Duodenal mucosa (tissue), 2 donors: ENCODE measurements around the gene UTP11.

Experiments used
- H3K27ac ChIP-seq: one replicate; pipeline ENCODE4 v1.7.0; 2013; ENCODE audit warnings: low read depth, low read length
- H3K27me3 ChIP-seq, 2 donors: one replicate each; pipeline ENCODE4 v1.7.0; 2013; ENCODE audit warnings: low read length in 2 of 2, control low read depth in 1 of 2; ENCODE audit not compliant: insufficient read depth in 2 of 2, control insufficient read depth in 1 of 2
- H3K36me3 ChIP-seq, 2 donors: one replicate each; pipeline ENCODE4 v1.7.0; 2013; ENCODE audit warnings: low read length in 2 of 2, control low read depth in 1 of 2; ENCODE audit not compliant: insufficient read depth in 2 of 2, control insufficient read depth in 1 of 2
- H3K4me1 ChIP-seq, 2 donors: one replicate each; pipeline ENCODE4 v1.7.0; 2013; ENCODE audit warnings: low read length in 2 of 2, control low read depth in 1 of 2; ENCODE audit not compliant: insufficient read depth in 2 of 2, control insufficient read depth in 1 of 2
- H3K4me3 ChIP-seq, 2 donors: one replicate each; pipeline ENCODE4 v1.7.0; 2013; ENCODE audit warnings: low read length in 2 of 2, low read depth in 1 of 2
- H3K9ac ChIP-seq, 2 donors: one replicate each; pipeline ENCODE4 v1.7.0; 2013; ENCODE audit warnings: low read length in 2 of 2, low read depth in 1 of 2
- H3K9me3 ChIP-seq, 2 donors: one replicate each; pipeline ENCODE4 v1.7.0; 2013; ENCODE audit warnings: low read length in 2 of 2, control low read depth in 1 of 2; ENCODE audit not compliant: control insufficient read depth in 1 of 2

Gene UTP11

GRCh38 chr1:38037221-38037939 is 24.8 kb downstream of the UTP11 start:
- Histone ChIP-seq H3K4me1 (no peaks in the 10 kb centered on the region), H3K27ac (no peak overlapping the region), H3K4me3 (no peak overlapping the region), H3K36me3 (no peaks in the 10 kb centered on the region), H3K9me3 (no peaks in the 10 kb centered on the region), H3K27me3 (peaks cover 19 to 34% of the 10 kb centered on the region in 2 donors), H3K9ac (no peak overlapping the region)

GRCh38 chr1:38038861-38039260 is 26.3 kb downstream of the UTP11 start:
- no peaks in the 10 kb centered on the region for H3K4me1 ChIP-seq
- no peaks in the 10 kb centered on the region for H3K36me3 ChIP-seq
- no peaks in the 10 kb centered on the region for H3K9me3 ChIP-seq
- H3K9ac ChIP-seq, result no peak overlapping the region
- H3K27ac ChIP-seq, result no peak overlapping the region
- H3K4me3 ChIP-seq, result no peak overlapping the region
- peaks cover 32 to 47% of the 10 kb centered on the region in 2 donors for H3K27me3 ChIP-seq

GRCh38 chr1:38039331-38040088 is 27.0 kb downstream of the UTP11 start:
- Histone ChIP-seq H3K4me1 (peaks cover 3 to 4% of the 10 kb centered on the region in 2 donors), H3K9me3 (no peaks in the 10 kb centered on the region), H3K9ac (no peak overlapping the region), H3K4me3 (no peak overlapping the region), H3K27me3 (peaks cover 39 to 53% of the 10 kb centered on the region in 2 donors), H3K36me3 (no peaks in the 10 kb centered on the region), H3K27ac (no peak overlapping the region)

GRCh38 chr1:38041936-38042834 is 29.7 kb downstream of the UTP11 start:
- H3K4me1 ChIP-seq, result peaks cover 3 to 8% of the 10 kb centered on the region in 2 donors
- H3K27ac ChIP-seq, result no peak overlapping the region
- H3K4me3 ChIP-seq, result no peak overlapping the region
- H3K27me3 ChIP-seq, result peaks cover 49 to 63% of the 10 kb centered on the region in 2 donors
- H3K9me3 ChIP-seq, result no peaks in the 10 kb centered on the region
- no peak overlapping the region for H3K9ac ChIP-seq
- H3K36me3 ChIP-seq, result no peaks in the 10 kb centered on the region

GRCh38 chr1:38043036-38043747 is 30.7 kb downstream of the UTP11 start:
- Histone ChIP-seq H3K4me1 (peaks cover 3 to 8% of the 10 kb centered on the region in 2 donors), H3K9me3 (no peaks in the 10 kb centered on the region), H3K27ac (no peak overlapping the region), H3K4me3 (no peak overlapping the region), H3K36me3 (no peaks in the 10 kb centered on the region), H3K9ac (no peak overlapping the region), H3K27me3 (peaks cover 58 to 72% of the 10 kb centered on the region in 2 donors)

GRCh38 chr1:38044221-38045215 is 32.0 kb downstream of the UTP11 start:
- H3K4me1 ChIP-seq, result peaks cover 3 to 8% of the 10 kb centered on the region in 2 donors
- H3K27me3 ChIP-seq, result peaks cover 68 to 72% of the 10 kb centered on the region in 2 donors
- H3K9me3 ChIP-seq, result no peaks in the 10 kb centered on the region
- H3K4me3 ChIP-seq, result no peak overlapping the region
- H3K9ac ChIP-seq, result no peak overlapping the region
- H3K36me3 ChIP-seq, result no peaks in the 10 kb centered on the region
- H3K27ac ChIP-seq, result no peak overlapping the region

- no peak overlapping the region for H3K4me3 ChIP-seq
- H3K9me3 ChIP-seq, result no peaks in the 10 kb centered on the region
- H3K36me3 ChIP-seq, result no peaks in the 10 kb centered on the region
- peaks cover 67 to 71% of the 10 kb centered on the region in 2 donors for H3K27me3 ChIP-seq
- H3K27ac ChIP-seq, result no peak overlapping the region
- H3K4me1 ChIP-seq, result peaks cover 3 to 8% of the 10 kb centered on the region in 2 donors
- no peak overlapping the region for H3K9ac ChIP-seq
Observed at GRCh38 chr1:38045401-38046332, 33.1 kb downstream of the UTP11 start.

- H3K27ac ChIP-seq, result no peak within 1 kb of the TSS
- H3K27me3 ChIP-seq, result peaks cover 63 to 64% of the 10 kb centered on the region in 2 donors
- no peak within 1 kb of the TSS for H3K9ac ChIP-seq
- H3K4me3 ChIP-seq, result peak within 1 kb of the TSS; percentile 47 to 62
- no peaks in the 10 kb centered on the region for H3K9me3 ChIP-seq
- peaks cover 3 to 8% of the 10 kb centered on the region in 2 donors for H3K4me1 ChIP-seq
- no peaks in the 10 kb centered on the region for H3K36me3 ChIP-seq
Observed at GRCh38 chr1:38046333-38046883, 33.9 kb downstream of the UTP11 start, which contains the start of gene POU3F1. TSS of gene POU3F1 (minus strand) at chr1:38046793. CDS start at chr1:38046743, 50 bp downstream.
